Cardiac septum (tissue), 1 donor: ENCODE results near the gene MAMDC2. TPM values are rescaled to one million over a fixed set of nuclear protein-coding genes. Genes with fewer than 3 reads are reported as not detected.
"Not testable (repeated sequence)": the region's sequence is repeated elsewhere in the genome, so short reads cannot be mapped to it uniquely, and the experiment has no call there.

Experiments used
- DNase-seq: peaks from one replicate; pipeline ENCODE4 v3.0.0-alpha.2; 2020; ENCODE audit warnings: low spot score
- intact Hi-C: fragments of 100-400 bp; cut with DNase I; formaldehyde crosslinking; loops from one replicate; pipeline ENCODE4 v1.14.0; 2022
- total RNA-seq: library from RNA; stranded (reverse); fragmentation: NEBNext Ultra II Directional; extraction: Animal tissue kit (Norgen Biotek cat#: 25700); gene quantifications from one replicate; pipeline ENCODE4 v1.2.1, GENCODE V29; 2021
- donor health status: DM: no; HTN: no; CAD: no.

The MAMDC2 gene
- total RNA-seq, 1 donor from 2014 or later, result 3.6 TPM

DNA sequence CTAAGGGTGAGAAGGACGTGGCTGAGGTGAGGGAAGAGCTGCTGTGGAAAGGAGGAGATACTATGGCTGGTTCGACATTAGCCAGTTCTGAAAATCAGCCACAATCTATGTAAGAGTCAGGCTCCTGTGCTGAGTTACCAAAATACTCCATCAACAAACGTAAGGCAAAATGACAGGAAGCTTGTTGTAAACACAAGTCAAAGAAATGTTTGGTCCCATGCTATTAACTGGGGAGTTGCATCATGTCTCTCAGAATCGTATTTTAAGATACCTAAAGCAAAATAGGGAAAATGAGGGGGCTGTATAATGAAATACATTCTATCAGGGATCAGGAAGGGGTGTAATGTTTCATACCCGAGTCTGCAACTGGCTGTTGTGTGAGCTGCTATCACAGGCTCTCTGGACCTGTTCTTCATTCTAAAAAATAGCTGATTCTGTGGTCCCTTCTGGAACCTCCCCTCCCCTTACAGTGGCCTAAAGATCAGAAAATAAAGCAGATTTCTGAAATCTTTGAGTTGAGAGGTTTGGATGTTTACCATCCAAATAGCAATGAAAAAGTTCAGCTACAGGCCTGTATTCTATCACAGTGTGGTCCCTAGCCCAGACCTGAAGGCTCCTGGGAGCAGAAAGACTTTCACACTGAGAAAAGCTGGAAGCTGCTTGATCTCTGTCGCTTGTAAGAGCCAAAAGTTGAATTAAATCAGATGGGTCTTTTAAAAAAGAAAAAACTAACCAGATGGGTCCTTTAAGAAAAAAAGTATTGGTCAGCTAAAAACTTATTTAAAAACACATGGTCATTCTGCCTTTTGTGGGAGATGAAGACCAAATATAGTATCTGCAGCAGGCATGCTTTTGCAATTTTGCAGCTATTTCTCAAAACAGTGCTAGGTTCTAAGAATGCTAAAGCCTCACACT is 117.3 kb downstream of the MAMDC2 start:
- DNase-seq, result no peak
- intact Hi-C loops, result no loop called here

DNA sequence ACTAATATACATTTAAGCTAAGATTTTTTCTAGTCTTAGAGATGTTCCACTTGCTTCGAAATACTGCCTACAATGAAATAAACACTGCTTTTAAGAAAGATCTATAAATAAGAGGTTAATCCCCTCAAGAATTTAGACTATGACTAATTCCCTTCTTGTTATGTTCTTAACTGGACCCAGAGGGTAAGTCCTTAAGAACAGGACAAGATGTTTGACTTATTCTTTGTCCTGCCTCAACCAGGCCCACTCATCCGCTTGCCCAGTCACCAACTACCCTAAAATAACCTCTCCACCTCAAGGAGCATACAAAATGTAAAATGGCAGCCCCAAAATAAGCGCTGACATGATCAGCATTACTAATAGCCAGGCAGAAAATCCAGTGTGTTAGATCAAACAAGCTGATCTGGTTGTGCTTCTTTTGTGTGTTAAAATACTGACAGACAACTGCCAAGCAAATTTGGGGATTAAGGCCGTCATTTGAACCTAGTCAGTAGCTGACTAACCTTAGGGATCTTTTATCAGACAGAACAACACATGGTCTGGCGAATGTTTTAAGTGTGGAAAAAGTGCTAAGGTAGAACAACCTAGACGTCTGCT is 121.5 kb downstream of the MAMDC2 start:
- no peak for DNase-seq
- intact Hi-C loops, result no loop called here

DNA sequence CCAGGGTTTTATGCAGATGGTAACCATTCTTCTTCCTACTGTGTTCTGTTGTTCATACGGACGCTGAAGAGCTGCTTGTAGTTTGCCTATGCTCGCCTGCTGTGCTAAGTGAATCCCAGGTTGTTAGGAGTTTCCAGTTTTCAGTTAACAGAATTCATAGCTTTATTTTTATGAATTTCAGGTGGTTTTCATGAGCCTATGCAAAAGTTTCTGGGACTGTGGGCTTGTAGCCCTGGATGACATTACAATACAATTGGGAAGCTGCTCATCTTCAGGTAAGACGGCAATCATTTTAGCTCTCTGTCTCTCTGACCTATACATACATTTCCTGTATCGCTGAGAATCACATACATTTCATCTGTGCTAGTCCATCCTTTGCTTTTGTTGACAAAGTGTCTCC is 124.9 kb downstream of the MAMDC2 start:
- intact Hi-C loops, result no loop called here
- DNase-seq, result no peak

DNA sequence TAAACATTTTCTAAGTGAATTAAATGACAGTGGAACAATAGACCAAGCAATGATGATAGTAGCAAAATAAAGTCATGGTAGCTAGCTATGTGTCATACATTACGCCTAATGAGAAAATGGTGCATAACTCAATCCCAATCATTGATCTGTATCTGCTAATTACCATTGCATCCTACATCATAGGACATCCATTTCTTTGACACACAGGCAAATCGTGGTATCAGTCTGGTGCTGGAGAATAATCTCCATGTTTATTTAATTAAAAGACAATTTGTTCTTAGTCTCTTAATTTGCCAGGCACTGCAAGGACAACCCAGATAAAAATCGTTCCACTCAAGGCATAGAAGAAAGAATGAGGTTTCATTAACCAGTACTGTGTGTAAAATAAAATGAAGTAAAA is 125.6 kb downstream of the MAMDC2 start:
- DNase-seq, result no peak
- intact Hi-C loops, result no loop called here

DNA sequence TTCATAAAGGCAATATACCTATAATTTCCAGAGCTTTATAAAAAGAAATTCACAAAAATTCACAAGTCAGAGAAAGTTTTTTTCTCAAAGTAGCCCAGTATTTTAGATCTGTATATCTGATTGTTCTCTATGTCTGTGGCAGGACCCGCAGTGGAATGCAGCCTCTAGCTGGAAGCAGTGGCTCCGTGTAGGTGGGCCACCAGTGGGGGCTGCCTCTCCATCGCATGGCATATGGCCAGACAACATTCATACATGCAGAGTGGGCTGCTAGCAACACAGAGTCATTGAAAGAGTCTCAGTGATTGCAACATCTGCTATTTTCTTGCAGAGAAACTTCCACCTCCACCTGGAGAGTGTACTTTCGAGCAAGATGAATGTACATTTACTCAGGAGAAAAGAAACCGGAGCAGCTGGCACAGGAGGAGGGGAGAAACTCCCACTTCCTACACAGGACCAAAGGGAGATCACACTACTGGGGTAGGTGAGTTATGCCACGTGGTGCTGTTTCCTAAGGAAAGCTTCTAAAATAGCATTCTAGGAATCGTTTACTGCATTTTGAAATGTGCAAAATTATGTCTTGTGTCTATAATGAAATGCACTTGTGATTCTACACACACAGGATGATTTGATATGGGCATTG is 126.6 kb downstream of the MAMDC2 start:
- intact Hi-C loops, result no loop called here
- DNase-seq, result no peak

DNA sequence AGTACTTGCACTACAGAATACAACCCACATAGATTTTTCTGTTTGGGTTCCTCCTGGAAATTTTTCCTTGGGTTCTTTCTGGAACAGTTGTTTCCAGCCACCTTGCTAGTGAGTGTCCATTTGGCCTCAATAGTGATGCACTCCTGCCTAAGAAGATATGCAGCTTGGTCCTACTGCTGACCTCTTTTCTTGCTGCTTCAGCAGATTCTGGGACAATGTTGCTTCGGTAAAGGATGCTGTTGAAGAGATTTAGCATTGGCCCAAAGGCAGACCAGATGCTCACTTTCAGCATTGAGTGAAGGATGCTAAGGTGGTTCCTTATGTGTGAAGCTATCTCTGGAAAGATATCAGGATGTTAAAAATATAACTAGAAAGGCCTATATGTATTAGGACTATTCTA is 128.9 kb downstream of the MAMDC2 start:
- intact Hi-C loops, result no loop called here
- DNase-seq, result no peak

DNA sequence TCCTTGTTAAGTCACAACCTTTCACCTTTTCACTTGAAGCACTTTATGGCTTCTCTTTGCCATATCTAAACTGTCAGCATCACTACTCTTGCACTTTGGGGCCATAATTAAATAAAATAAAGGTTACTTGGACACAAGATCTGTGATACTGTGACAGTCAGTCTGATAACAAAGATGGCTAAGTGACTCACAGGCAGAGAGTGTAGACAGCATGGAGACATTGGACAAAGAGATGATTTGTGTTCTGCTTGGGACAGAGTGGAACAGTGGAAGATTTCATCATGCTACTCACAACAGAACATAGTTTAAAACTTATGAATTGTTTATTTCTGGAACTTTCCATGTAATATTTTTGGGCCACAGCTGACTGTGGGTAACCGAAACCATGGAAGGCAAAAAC is 133.5 kb downstream of the MAMDC2 start:
- DNase-seq, result no peak
- intact Hi-C loops, result no loop called here

DNA sequence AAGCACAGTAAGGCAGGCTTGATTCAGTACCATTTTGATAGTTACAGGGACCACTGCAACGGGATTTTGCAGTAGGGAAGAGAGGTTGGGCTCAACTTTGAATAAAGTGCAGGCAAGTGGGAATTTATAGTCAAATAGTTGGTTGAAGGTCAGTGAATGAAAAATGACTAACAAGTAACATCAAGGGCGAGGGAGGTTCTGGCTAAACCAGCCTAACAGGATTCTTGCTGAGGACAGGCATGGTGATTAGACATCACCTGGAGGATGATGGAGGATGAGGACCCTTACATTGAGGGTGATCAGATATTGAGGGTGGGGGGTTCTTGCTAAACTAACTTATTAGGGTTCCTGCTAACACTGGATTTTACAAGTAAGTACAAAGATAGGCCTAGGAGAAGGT is 149.1 kb downstream of the MAMDC2 start:
- no peak for DNase-seq
- intact Hi-C loops, result no loop called here

DNA sequence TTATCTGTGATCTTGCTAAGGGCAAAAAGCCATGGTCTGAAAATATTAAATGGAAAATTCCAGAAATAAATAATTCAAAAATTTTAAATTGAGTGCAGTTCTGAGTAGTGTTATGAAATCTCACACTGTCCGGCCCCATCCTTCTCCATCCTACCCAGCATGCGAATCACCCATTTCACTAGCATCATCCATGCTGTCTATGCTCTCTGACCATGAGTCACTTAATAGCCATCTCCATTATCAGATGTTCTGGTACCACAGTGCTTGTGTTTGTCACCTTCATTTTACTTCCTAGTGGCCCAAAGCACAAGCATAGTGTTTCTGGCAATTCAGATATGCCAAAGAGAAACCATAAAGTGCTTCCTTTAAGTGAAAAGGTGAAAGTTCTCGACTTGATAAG is 151.8 kb downstream of the MAMDC2 start:
- intact Hi-C loops, result no loop called here
- no peak for DNase-seq

DNA sequence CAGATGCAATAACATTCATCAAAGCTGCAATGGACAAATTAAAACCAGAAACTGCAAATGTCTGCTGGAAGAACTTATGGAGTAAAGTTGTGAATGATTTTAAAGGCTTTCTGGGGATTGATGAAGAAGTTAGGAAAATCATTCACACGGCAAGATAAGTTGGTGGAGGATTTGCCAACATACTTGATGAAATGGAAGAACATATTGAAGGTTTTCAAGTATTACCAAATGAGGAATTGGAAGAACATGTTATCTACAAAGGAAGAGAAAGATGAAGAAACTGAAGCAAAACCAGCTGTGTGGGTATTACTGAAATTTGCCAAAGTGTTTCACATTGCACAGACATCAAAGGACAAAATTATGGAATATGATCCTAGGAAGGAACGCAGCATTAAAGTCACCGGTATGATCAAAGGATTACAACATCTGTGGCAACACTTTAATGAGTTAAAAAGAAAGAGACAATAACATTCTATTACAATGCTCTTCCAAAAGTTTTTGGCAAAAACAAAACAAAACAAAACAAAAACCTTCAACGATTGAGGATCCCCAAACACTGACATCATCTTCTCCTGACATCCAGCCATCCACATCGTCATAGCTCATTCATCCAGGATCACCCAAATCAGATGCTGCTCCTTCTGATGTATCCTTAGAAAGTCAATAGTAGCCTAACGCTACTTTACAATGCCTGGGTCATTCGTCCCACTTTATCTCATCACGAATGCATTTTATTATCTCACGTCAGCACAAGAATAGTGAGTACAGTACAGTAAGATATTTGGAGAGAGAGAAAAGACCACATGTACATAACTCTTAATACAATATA is 153.8 kb downstream of the MAMDC2 start:
- no peak for DNase-seq
- intact Hi-C loops, result no loop called here

DNA sequence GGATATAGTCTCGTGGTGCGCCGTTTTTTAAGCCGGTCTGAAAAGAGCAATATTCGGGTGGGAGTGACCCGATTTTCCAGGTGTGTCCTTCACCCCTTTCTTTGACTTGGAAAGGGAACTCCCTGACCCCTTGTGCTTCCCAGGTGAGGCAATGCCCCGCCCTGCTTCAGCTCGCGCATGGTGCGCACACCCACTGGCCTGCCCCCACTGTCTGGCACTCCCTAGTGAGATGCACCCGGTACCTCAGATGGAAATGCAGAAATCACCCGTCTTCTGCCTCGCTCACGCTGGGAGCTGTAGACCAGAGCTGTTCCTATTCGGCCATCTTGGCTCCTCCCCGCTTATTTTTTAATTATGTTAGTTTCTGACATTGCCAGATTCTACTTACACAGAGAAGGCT is 161.1 kb downstream of the MAMDC2 start:
- DNase-seq, intact Hi-C loops: not testable (repeated sequence)

DNA sequence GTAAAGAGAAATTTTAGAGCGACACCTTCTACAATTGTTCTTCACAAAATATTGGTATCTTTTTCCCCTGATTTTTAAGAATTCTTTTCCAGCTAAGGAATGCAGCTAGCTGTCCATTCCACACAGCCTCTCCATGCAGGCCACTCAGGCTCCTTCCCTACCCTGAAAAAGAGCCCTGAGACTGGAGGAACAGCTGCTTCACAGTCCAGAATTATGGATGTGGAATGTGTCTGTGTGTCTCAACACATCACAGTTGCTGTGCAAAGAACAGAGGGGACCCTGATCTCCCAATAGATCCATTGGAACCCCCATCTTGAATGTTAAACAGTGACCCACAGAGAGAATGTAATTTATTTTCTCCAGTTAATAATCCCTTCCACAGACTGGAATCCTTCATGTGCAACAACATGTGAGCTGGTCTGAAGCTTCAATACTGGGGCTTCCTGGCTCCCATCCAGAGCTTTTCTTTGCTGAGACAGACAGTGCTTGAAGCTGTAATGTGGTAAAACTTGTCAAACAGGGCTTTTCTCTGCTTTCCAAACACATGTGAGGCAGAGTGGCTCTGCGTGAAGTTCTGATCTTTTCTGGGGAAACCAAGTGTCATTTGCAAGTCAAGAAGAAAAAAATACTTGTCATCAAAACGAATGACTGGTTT is 161.8 kb downstream of the MAMDC2 start:
- intact Hi-C loops, result no loop called here

DNA sequence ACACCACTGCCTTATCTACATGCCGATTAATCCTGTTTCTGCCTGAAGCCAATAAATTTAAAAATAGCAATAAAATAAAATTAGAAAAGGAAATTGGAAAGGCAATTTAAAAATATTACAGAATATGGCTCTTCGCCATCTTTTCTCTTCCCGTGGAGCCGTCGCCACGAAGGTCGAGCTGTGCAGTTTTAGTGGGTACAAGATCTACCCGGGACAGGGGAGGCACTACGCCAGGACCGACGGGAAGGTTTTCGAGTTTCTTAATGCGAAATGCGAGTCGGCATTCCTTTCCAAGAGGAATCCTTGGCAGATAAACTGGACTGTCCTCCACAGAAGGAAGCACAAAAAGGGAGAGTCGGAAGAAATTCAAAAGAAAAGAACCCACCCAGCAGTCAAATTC is 173.4 kb downstream of the MAMDC2 start:
- intact Hi-C loops, result no loop called here
- DNase-seq, result no peak

More for the DNA sequence above, 161.8 kb downstream of the MAMDC2 start:
- no peak for DNase-seq

DNA sequence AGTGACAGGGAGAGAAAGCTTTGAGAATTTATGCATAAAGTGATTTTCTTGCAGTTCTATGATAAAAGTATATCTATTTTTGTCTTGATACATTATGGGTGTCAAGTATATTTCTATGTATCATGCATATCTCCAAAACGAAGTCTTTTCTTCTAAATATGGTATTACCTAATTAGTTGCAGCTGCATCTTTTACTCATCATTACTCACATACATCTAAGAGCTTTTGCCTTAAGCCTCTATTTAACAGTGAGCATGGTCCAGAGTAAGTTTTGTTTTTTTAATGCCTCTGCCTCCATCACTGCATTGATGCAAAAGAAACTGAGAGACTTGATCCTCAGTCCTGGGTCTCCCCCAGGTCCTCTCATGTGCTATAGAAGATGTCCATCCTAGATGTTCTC is 175.1 kb downstream of the MAMDC2 start:
- DNase-seq, result no peak
- intact Hi-C loops, result no loop called here

DNA sequence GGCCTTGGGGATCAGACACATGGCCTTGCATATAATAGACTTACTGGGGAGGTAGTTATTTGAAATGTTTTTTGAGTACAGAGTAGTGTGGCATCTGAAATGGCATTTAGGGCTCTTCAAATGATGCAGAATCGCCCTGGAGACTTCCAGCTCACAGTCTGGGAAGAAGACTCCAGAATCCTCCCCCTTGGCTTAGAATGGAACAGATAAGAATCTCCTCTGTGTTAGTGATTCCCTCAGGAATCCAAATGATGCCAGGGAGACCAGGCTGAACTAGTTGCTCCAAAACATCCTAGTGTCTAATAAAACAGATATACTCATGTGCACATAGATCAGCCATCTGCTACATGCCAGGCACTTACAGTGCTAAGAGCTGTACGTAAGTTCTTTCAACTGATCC is 176.6 kb downstream of the MAMDC2 start:
- intact Hi-C loops, result no loop called here
- no peak for DNase-seq

DNA sequence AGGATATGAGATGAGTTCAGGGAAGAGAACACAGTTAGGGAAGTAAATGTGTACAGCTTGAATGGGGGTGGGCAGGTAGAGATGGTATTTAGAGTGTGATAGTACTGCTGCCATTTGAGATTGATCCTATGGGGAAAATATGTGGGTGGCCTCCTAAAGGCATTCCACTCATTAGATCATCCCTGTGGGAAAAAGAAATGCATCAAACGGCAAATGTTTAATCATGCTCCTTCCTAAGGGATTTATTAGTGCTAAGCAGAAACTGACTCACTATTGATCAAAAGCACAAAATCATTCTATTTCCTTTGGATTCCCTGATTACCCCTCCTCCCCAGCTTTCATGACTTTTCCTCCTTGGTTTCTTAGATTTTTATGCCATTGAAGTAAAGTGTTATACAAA is 178.7 kb downstream of the MAMDC2 start:
- intact Hi-C loops, result no loop called here
- DNase-seq, result no peak

DNA sequence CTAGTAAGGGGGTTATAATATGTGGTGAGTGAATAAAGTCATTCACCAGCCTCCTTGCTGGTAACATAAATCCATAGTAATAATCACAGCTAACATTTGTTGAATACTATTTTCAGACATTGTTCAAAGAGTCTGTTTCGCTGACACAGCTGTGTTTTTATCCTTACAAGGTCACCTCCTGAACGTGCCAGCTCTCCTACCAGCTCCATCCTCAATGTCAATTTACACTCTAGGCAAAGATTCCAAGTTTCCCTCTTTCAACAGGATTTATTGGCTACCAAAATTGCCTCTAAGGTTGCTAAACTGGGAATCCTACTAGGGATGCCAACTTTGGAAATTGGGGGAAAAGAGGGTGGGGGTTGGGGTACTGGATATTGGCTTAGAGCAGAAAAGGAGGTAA is 184.5 kb downstream of the MAMDC2 start:
- intact Hi-C loops, result loop anchor here (5.0 kb wide), 2 partner anchors 96 to 256 kb away; no protein-coding TSS in a partner anchor
- DNase-seq, result no peak

DNA sequence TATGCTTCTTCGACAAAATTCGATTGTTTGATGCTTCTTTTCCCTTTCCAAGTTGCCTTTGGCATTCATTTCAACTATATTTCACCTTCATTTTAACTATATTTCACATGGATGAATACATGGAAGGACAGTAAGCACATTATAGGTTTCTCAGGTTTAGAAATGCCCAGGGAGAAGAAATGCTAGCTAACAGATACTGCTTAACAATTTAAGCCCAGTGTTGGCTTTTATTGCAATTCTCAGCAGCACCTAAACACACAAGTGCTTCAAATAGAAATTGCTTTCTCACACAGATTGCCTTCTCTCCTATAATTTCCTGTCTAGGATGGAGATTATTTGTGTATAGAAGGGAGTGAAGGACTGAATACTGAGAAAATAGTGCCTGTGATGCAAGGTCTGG is 185.0 kb downstream of the MAMDC2 start:
- intact Hi-C loops, result loop anchor here (5.0 kb wide), 2 partner anchors 96 to 256 kb away; no protein-coding TSS in a partner anchor

DNA sequence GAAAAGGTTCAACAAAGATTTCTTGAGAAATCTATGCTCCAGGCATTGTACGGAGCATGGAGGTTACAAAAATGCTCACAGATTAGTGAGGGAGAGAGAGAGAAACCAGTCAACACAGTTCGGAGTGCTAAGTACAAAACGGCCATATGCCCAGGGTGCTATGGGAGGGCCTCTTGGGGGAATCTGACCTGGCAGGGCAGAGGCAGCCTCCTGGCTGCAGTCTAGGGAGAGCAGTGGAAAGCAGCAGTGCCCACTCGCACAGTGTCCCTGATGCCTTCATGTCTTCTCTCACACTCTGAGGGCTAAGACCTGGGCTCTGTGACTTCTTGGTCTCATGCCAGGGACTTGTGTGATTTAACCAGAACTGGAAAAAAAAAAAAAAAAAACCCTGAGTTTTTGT is 185.4 kb downstream of the MAMDC2 start:
- intact Hi-C loops, result loop anchor here (5.0 kb wide), 2 partner anchors 97 to 257 kb away; no protein-coding TSS in a partner anchor
- DNase-seq, result no peak

More for the DNA sequence above, 185.0 kb downstream of the MAMDC2 start:
- no peak for DNase-seq
